Measurements from ENCODE around the gene MALSU1.

Gene MALSU1

GRCh38 chr7:23298885-23299769 lies at the start of gene MALSU1:
Gene MALSU1, plus strand, starts transcription at chr7:23299339. Its CDS starts 14 bp downstream, at chr7:23299353.
- TF ChIP-seq, protein P1, sequence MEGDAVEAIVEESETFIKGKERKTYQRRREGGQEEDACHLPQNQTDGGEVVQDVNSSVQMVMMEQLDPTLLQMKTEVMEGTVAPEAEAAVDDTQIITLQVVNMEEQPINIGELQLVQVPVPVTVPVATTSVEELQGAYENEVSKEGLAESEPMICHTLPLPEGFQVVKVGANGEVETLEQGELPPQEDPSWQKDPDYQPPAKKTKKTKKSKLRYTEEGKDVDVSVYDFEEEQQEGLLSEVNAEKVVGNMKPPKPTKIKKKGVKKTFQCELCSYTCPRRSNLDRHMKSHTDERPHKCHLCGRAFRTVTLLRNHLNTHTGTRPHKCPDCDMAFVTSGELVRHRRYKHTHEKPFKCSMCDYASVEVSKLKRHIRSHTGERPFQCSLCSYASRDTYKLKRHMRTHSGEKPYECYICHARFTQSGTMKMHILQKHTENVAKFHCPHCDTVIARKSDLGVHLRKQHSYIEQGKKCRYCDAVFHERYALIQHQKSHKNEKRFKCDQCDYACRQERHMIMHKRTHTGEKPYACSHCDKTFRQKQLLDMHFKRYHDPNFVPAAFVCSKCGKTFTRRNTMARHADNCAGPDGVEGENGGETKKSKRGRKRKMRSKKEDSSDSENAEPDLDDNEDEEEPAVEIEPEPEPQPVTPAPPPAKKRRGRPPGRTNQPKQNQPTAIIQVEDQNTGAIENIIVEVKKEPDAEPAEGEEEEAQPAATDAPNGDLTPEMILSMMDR (IDR thresholded peaks at IDR 0.05; ENCODE audit: low read depth, low read length): no peak
- DNase-seq (ENCODE audit: low read depth in 2 of 2): peak; percentile 97 to 98
- H3K4me3 ChIP-seq (replicated peaks in 1 of 2; ENCODE audit: low read depth in 2 of 2, low read length in 2 of 2): peak within 1 kb of the TSS; percentile 93 to 96

- no peak for DNase-seq (ENCODE audit: low read depth in 2 of 2)
- TF ChIP-seq, protein P1 (IDR thresholded peaks at IDR 0.05; ENCODE audit: low read depth, low read length): no peak
- no peak overlapping the region for H3K4me3 ChIP-seq (replicated peaks in 1 of 2; ENCODE audit: low read depth in 2 of 2, low read length in 2 of 2)
These were observed 49.7 kb upstream of the MALSU1 start for GRCh38 chr7:23249486-23249885.

DNA sequence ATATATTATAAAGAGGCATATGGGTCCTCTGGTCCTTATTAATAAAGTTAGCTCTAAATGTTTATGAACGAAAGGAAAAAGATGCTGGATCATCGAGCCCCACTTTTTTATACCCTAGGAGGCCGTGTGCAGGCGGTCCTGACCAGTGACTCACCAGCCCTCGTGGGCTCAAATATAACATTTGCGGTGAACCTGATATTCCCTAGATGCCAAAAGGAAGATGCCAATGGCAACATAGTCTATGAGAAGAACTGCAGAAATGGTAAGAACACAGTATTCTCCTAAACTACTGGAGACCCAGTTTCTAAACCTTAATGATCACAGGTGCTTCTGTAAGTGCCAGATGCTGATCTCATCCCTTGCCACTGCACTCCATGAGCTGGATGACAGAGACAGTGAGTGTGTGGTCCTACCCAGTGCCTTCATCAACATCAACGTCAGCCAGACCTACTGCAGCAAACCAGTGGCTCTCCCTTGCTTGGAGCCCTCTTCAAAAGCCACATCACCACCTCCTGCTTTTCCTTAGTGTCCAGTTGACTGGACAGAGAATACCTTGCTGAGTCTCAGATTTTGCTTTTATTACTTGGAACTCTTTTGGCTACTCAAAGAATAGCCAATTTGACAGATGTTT lies 45.0 kb upstream of the MALSU1 start:
- TF ChIP-seq, protein P1 (IDR thresholded peaks at IDR 0.05; ENCODE audit: low read depth, low read length): no peak
- H3K4me3 ChIP-seq (replicated peaks in 1 of 2; ENCODE audit: low read depth in 2 of 2, low read length in 2 of 2): no peak overlapping the region
- DNase-seq (ENCODE audit: low read depth in 2 of 2): peak in 1 of 2 donors; percentile 53

DNA sequence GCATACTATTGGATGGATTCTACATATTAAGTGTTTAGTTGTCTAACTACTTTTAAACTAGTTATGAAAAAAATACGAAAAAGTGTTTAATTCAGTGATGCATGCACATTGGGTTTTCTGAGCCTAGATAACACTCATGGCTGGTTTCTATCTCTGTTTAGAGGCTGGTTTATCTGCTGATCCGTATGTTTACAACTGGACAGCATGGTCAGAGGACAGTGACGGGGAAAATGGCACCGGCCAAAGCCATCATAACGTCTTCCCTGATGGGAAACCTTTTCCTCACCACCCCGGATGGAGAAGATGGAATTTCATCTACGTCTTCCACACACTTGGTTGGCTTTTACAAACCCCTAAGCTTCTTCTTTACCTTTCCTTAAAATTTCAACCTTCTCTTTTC lies 42.4 kb upstream of the MALSU1 start:
- TF ChIP-seq, protein P1 (IDR thresholded peaks at IDR 0.05; ENCODE audit: low read depth, low read length): no peak
- DNase-seq (ENCODE audit: low read depth in 2 of 2): no peak
- H3K4me3 ChIP-seq (replicated peaks in 1 of 2; ENCODE audit: low read depth in 2 of 2, low read length in 2 of 2): no peak overlapping the region

GRCh38 chr7:23260371-23260770 lies 38.8 kb upstream of the MALSU1 start:
- no peak for DNase-seq (ENCODE audit: low read depth in 2 of 2)
- TF ChIP-seq, protein P1 (IDR thresholded peaks at IDR 0.05; ENCODE audit: low read depth, low read length): no peak
- H3K4me3 ChIP-seq (replicated peaks in 1 of 2; ENCODE audit: low read depth in 2 of 2, low read length in 2 of 2): no peak overlapping the region

DNA sequence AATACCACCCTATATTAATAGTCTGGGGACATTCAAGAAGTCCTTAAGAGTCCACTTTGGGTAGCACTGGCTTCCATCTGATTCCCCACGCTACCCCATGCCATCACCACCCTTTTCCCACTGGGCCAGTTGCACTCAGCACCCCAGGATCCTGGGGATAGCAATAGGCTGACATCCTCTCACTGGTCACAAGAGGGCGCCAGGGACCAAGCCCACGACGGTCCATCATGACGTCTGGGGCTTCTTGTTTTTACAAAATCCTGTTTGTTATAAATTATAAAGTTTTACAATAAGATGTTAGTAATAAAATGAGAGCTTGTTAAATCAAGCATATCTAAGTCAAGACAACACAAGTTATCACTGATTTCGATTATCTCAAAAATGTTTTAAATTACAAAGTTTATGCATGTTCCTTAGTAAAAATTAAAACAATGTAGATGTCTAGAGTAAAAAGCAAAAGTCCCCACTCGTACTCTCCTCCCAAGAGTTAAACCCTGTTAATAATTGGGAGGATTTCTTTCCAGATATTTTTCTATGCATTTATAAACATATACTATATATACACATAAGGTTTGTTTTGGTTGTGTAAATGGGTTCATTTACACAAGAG lies 37.2 kb upstream of the MALSU1 start:
- peak; percentile 75 to 76 for DNase-seq (ENCODE audit: low read depth in 2 of 2)
- H3K4me3 ChIP-seq (replicated peaks in 1 of 2; ENCODE audit: low read depth in 2 of 2, low read length in 2 of 2): no peak overlapping the region
- TF ChIP-seq, protein P1 (IDR thresholded peaks at IDR 0.05; ENCODE audit: low read depth, low read length): peak; percentile 94
